Measurements from ENCODE around the gene MACROD1. TPM values are rescaled to one million over a fixed set of nuclear protein-coding genes. Genes with fewer than 3 reads are reported as not detected.

MACROD1 gene
- total and polyA plus RNA-seq, 7 donors: 14.2 to 33.9 (median 23.3) TPM

DNA sequence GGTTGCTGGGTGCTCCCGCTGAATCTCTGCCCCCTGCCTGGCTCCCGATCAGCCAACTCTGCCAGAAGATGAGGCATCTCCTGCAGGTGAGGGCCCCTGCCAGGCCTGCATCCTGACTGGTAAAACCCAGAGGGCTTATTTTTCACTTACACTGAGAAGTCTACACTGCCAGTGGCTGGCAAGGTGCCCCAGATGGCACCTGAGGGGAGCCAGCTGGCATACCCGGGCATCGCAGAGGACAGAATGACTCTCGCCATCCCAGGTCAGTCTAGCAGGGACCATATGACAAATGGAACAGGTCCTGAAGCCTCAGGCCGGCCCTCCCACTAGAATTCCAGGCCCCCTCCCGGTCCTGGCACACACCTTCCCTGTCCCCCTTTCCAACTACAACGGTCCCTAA is 30.9 kb downstream of the MACROD1 start:
- no peak for DNase-seq
- TF ChIP-seq POLR2A (IDR thresholded peaks at IDR 0.05): no peak
- no peak for TF ChIP-seq EP300 (IDR thresholded peaks at IDR 0.05)
- no peak for TF ChIP-seq POLR2AphosphoS5 (IDR thresholded peaks at IDR 0.05)
- TF ChIP-seq CTCF (IDR thresholded peaks at IDR 0.05): no peak
- Histone ChIP-seq H3K27me3 (no peaks in the 10 kb centered on the region), H3K27ac (no peak overlapping the region), H3K36me3 (no peaks in the 10 kb centered on the region), H3K4me1 (peaks cover 0 to 37% (median 22%) of the 10 kb centered on the region in 4 donors), H3K9me3 (no peaks in the 10 kb centered on the region), H3K4me3 (no peak overlapping the region)
- WGBS, 2 donors: 93 to 94% methylated on average over 8 of the region's 8 CpGs
- intact Hi-C loops (cut with DNase I): loop anchor here (5.0 kb wide), 1 partner anchor 43 kb away; no protein-coding TSS in a partner anchor

DNA sequence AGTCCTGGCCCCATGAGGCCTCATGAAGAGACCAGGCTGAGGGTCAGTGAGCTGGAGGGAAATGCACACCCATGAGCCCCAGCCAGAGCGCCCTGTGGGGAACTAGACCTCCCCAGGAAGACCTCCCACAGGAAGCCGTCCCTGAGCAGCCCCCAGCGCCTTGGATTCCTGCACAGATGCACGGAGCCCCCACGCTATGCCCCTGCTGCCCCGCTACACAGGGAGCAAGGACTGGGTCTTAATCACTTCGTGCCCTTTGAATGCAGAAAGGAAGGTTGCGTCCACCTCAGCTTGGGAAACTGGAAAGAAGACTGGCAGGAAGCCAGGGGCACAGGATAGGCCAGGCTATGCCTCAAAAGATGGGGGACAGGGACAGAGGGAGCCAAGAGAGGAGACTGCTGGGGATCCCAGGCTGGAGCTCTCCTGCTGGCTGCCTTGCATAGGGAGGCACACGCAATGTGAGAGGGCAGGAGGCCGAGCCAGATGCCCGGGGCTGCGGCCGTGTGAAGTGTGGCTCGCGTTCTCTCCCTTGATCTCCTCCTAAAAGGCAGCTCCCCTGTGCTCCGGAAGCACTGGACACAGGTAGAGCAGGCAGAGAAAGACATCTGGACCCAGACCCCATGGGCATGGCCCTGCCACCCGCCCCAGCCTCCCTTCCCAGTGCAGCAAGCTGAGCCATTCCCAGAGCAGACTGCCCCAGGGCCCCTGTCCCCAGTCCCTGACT is 32.8 kb downstream of the MACROD1 start:
- Histone ChIP-seq H3K27me3 (no peaks in the 10 kb centered on the region), H3K27ac (no peak overlapping the region), H3K4me1 (peaks cover 0 to 22% (median 13%) of the 10 kb centered on the region in 4 donors), H3K36me3 (no peaks in the 10 kb centered on the region), H3K4me3 (no peak overlapping the region), H3K9me3 (no peaks in the 10 kb centered on the region)
- WGBS, 2 donors: 93 to 95% methylated on average over 17 of the region's 17 CpGs
- TF ChIP-seq POLR2AphosphoS5 (IDR thresholded peaks at IDR 0.05) (no peak), CTCF (IDR thresholded peaks at IDR 0.05) (no peak), POLR2A (IDR thresholded peaks at IDR 0.05) (no peak), EP300 (IDR thresholded peaks at IDR 0.05) (no peak)
- no peak for DNase-seq
- intact Hi-C loops (cut with DNase I): no loop called here

GRCh38 chr11:64132191-64132771 is 33.6 kb downstream of the MACROD1 start:
- no peaks in the 10 kb centered on the region for H3K27me3 ChIP-seq
- H3K27ac ChIP-seq: no peak overlapping the region
- H3K36me3 ChIP-seq: no peaks in the 10 kb centered on the region
- TF ChIP-seq POLR2AphosphoS5 (IDR thresholded peaks at IDR 0.05) (no peak), CTCF (IDR thresholded peaks at IDR 0.05) (no peak), POLR2A (IDR thresholded peaks at IDR 0.05) (no peak), EP300 (IDR thresholded peaks at IDR 0.05) (no peak)
- no peak overlapping the region for H3K4me3 ChIP-seq
- no peak for DNase-seq
- intact Hi-C loops (cut with DNase I): no loop called here
- H3K4me1 ChIP-seq: peaks cover 0 to 15% (median 11%) of the 10 kb centered on the region in 4 donors
- WGBS, 2 donors: 75 to 82% methylated on average over 13 of the region's 13 CpGs
- no peaks in the 10 kb centered on the region for H3K9me3 ChIP-seq

DNA sequence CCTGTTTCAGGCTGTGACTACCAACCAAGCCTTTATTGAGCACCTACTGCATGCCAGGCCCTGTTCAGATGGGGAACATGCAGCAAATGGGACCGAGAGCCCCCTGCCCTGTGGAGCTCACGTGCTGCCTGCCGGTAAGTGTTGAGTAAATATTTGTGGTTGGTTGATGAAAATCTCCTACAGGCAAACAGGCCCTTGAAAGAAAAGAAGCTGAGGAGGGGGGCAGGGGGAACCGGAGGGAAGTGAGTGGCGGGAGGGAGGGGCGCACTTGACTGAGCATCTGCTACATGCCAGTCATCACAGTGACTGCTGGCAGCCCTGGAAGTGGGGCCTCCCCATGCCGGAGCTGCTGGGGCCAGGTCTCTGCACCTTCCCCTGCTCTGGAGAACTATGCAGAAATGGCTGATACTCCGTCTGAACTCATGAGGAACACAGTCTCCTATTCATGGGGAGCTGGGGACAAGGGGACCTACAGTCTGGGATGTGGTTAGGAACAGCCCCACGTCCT is 34.2 kb downstream of the MACROD1 start:
- Histone ChIP-seq H3K27ac (no peak overlapping the region), H3K4me3 (no peak overlapping the region), H3K27me3 (no peaks in the 10 kb centered on the region), H3K36me3 (no peaks in the 10 kb centered on the region), H3K9me3 (no peaks in the 10 kb centered on the region), H3K4me1 (peaks cover 0 to 15% (median 11%) of the 10 kb centered on the region in 4 donors)
- intact Hi-C loops (cut with DNase I): no loop called here
- no peak for DNase-seq
- TF ChIP-seq CTCF (IDR thresholded peaks at IDR 0.05): no peak
- TF ChIP-seq EP300 (IDR thresholded peaks at IDR 0.05): no peak
- no peak for TF ChIP-seq POLR2AphosphoS5 (IDR thresholded peaks at IDR 0.05)
- TF ChIP-seq POLR2A (IDR thresholded peaks at IDR 0.05): no peak
- 53 to 80% methylated on average over 9 of the region's 9 CpGs for WGBS, 2 donors
